8988T (cell line): Measurements from ENCODE around the gene VAV2.
A peak's percentile ranks its signal among the peaks of the same experiment; 100 is the strongest.
"Not testable (repeated sequence)": the region's sequence is repeated elsewhere in the genome, so short reads cannot be mapped to it uniquely, and the experiment has no call there.

Experiments used
- DNase-seq: peaks from one replicate; pipeline ENCODE4 v3.0.0; 2011

Gene VAV2

DNA sequence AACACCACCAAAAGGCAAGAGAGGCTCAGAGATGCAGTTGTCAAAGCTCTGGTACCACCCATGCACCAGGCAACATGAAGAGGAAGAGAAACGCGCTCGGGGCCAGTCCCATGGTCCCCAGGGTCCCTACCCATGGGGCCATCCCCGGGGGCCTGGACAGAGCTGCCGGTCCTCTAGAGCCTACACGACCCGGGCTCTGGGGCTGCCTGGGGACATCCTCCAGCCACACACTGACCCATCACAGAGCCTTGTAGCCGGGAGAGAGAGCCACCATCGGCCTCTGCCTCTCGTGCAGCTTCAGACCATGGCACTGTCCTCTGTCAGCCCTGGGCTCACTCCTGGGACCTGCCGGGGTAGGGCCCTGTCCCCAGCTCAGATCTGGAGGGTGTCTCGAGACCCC, 23.7 kb downstream of the VAV2 start:
- DNase-seq, result no peak

DNA sequence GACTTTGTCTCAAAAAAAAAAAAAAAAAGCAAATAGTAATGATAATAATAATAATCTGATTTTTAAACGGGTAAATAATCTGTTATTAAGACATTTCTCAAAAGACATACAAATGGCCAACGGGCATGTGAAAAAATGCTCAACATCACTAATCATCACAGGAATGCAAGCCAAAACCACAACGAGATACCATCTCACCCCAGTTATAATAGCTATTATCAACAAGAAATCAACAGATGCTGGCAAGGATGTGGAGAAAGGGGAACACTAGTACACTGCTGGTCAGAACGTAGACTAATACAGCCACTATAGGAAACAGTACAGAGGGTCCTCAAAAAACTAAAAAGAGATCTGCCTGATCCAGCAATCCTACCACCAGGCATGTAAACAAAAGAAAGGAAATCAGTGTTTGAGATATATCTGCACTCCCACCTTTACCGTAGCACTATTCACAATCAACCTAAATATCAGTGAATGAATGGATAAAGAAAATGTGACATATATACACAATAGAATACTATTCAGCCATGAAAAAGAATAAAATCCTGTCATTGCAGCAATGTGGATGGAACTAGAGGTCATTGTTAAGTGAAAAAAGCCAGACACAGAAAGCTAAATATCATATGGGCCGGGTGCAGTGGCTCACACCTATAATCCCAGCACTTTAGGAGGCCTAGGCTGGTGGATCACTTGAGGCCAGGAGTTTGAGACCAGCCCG, 24.9 kb downstream of the VAV2 start:
- no peak for DNase-seq

GRCh38 chr9:133964463-133964862, 27.7 kb downstream of the VAV2 start:
- DNase-seq, result no peak

DNA sequence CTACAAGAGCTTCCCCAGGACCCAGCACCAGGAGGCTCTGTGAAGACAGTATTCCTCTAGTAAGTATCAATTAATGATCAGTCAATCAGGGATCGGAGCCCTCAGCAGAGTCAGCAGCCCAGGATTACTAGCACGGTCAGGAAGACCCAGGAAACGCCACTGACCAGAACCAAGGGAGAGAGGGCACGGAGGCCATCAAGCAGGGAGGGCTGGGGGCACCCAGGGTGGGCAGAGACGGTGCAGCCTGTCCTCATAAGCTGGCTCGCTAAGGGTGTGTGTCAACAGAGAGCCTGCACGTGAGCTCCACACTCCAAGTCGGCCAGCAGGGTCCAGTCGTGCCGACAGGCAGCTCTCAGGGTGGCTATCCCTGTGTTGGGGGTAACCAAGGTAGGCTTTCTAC, 29.0 kb downstream of the VAV2 start:
- no peak for DNase-seq

- DNase-seq, result no peak
Observed at GRCh38 chr9:133962341-133962740, 29.8 kb downstream of the VAV2 start.

DNA sequence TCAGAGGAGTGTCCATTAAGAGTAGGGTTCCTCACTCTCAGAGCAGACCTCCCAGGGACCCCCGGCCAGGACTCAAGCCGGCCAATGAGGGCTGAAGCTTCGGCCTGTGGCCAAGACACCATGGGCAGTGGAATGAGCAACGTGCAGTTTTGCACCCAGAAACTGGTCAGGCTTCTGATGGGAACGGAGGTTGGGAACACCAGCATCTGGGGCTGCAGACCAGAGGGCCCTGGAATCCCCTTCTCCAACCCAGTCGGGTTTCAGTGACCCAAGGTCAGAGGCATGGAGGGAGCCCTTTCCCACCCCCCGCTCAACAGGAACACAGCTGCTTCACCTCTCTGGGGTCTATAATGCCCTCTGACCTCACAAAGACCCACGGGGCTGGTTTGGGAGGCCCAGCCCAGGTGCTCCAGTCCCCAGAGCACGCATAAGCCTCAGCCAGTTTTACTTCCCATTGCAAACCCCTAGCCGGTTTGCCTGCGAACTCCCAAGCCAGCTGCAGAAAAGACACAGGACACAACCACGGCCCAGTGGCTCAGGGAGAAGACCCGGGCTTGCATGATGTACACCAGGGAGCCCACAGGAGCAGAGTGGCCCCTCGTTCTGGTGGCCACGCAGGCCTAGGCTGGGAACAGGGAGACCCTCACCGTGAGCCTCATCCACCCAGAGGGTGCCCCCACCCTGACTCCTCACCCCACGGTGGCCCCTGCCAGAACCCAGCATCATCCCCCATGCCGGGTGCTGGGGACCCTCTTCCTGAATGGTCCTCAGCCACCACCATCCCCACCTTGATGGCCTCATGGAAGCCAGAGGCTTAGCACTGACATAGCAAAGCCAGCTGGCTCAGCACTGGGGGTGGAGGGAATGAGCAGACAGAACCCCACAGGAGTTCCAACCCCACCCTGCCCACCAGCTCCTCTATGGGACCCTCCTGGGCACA, 30.6 kb downstream of the VAV2 start:
- DNase-seq, result no peak

- no peak for DNase-seq
Observed at GRCh38 chr9:133960568-133961129, 31.5 kb downstream of the VAV2 start.

- no peak for DNase-seq
Observed at GRCh38 chr9:133959966-133960567, 32.1 kb downstream of the VAV2 start.

GRCh38 chr9:133959171-133959570, 33.0 kb downstream of the VAV2 start:
- DNase-seq, result no peak

GRCh38 chr9:133958756-133959155, 33.4 kb downstream of the VAV2 start:
- DNase-seq, result no peak

DNA sequence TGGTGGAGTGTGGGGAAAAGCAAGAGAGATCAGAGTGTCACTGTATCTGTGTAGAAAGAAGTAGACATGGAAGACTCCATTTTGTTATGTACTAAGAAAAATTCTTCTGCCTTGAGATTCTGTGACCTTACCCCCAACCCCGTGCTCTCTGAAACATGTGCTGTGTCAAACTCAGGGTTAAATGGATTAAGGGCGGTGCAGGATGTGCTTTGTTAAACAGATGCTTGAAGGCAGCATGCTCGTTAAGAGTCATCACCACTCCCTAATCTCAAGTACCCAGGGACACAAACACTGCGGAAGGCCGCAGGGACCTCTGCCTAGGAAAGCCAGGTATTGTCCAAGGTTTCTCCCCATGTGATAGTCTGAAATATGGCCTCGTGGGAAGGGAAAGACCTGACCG, 34.4 kb downstream of the VAV2 start:
- DNase-seq, result not testable (repeated sequence)

DNA sequence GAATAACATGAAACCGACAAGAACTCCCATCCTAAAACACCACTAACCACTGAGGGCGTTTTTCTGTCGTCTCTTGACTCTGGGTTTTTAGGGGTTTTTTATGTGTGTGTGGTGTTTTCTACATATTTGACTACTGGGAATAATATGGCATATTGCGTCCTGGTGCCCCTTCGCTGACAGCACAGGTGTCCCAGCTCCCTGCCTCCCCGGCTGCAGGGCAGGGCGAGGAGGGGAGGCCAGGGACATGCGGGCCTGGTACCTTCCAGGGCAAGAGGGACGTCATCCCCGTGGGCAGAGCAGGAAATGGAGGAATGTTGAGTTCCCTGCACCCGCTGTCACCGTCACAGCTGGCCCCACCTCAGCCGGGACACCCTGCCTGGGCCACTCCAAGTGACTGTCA, 34.8 kb downstream of the VAV2 start:
- no peak for DNase-seq

DNA sequence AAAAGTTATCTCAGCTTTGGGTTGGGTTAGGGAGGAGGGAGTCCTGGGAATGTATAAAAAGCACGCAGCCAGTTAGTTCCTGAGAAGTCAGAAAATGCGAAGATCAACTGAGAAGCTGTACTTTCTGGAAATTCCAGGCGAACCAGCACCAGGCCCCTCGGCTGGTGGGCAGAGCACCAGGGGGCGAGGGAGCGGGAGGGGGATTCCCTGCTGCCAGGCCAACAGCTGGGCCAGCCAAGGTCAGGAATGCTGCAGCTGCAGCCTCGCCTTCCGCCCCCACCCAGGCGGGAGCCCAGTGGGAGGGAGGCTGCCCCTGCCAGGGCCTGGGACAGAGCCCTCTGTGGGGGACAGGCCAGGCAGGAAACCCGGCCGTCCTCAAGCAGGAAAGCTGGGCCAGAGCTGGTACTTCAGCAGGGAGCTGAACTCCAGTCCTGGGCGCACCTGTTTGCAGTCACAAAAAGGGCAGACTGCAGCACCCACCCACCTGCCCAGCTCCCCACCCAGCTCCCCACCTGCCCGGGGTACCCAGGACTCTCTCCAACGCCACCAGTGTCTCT, 35.5 kb downstream of the VAV2 start:
- DNase-seq, result no peak

GRCh38 chr9:133955821-133956411, 36.2 kb downstream of the VAV2 start:
- peak; percentile 59 for DNase-seq

GRCh38 chr9:133954862-133955529, 37.1 kb downstream of the VAV2 start:
- no peak for DNase-seq

DNA sequence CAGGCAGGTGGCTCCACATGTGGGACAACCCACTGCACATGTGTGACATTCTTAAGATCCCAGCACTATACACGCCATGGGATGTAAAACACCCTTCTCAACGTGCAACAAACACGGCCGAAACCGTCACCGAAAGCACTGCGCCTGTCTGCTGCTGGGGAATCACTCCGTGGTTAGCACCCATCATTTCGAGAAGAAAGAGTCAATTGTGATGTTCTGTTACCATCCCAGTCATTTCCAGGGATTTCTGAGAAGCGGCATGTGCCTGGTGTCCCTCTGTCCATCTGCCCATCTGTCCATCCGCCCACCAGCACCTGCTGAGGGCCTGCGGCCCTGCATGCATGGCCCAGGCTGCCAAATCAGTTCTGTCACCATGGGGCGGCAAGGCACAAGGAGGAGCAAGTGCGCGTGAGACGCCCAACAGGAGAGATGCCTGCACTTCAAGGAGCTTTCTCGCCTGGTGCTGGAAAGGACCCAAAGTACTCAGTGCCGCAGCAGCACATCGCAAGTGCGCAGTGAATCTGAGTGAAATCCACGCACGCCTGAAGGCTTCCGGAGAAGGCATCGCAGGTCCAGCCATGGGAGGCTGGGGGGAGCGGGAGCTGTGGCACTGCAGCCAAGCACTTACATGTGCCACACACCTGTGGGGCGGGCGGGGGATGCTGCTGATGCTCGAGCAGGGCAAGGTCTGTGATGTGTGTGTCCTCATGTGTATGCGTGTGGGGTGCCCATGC, 38.0 kb downstream of the VAV2 start:
- no peak for DNase-seq

GRCh38 chr9:133953621-133953975, 38.5 kb downstream of the VAV2 start:
- DNase-seq, result no peak

GRCh38 chr9:133952598-133953550, 39.2 kb downstream of the VAV2 start:
- DNase-seq, result no peak

- DNase-seq, result no peak
Observed at GRCh38 chr9:133951265-133951664, 40.9 kb downstream of the VAV2 start.

DNA sequence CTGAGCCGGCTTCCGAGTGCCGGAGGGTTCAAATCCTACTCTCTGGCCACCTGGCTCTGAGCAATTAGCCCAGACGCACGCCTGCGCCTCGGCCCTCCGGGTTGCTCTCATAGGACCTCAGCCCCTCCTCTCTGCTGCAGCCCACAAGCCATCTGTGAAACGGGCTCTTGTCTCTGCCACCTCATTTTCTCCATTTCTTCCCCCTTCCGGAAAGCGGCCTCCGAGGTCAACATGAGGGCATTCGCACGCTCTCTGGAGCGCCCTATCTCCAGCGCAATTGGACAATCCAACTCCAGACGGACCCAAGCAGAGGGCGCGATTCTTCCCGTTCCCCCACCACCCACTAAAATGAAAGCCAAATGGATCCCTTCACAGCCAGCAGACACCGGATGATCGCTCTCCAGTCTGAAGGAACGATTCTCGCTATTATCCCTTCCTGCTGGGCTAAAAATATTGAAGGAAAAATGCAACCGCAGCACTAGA, 41.5 kb downstream of the VAV2 start:
- no peak for DNase-seq
